Osteoblast (primary cell): ENCODE results near the gene ATP6V0A1. TPM values are rescaled to one million over a fixed set of nuclear protein-coding genes. Genes with fewer than 3 reads are reported as not detected.

Experiments used
- DNase-seq: peaks from one replicate; pipeline ENCODE4 v3.0.0; 2011; ENCODE audit warnings: low spot score, mixed read lengths; ENCODE audit not compliant: insufficient read length; ENCODE audit errors: missing footprints
- H2AFZ ChIP-seq: 2 replicates; pipeline ENCODE4 v1.6.0; 2011; ENCODE audit warnings: mild to moderate bottlenecking, low read length
- H3K27ac ChIP-seq: 2 replicates; pipeline ENCODE4 v1.5.1; 2011; ENCODE audit warnings: mild to moderate bottlenecking, low read depth, low read length, moderate library complexity
- H3K27me3 ChIP-seq: 2 replicates; pipeline ENCODE4 v1.6.0; 2012; ENCODE audit warnings: mild to moderate bottlenecking, control low read depth, inconsistent platforms, low read length, moderate library complexity; ENCODE audit not compliant: insufficient read depth
- H3K36me3 ChIP-seq: 2 replicates; pipeline ENCODE4 v1.5.1; 2011; ENCODE audit warnings: mild to moderate bottlenecking, low read length, control low read depth, moderate library complexity; ENCODE audit not compliant: insufficient read depth
- H3K4me1 ChIP-seq: 2 replicates; pipeline ENCODE4 v1.5.1; 2011; ENCODE audit warnings: mild to moderate bottlenecking, low read length, control low read depth, moderate library complexity; ENCODE audit not compliant: insufficient read depth
- H3K4me2 ChIP-seq: 2 replicates; pipeline ENCODE4 v1.6.0; 2011; ENCODE audit warnings: mild to moderate bottlenecking, low read length; ENCODE audit not compliant: insufficient read depth
- H3K4me3 ChIP-seq: fragments of 200-600 bp; sonication (generic); 3 replicates; pipeline ENCODE4 v1.5.1; 2012; ENCODE audit warnings: mild to moderate bottlenecking, low read length, inconsistent platforms; ENCODE audit not compliant: insufficient read depth
- H3K79me2 ChIP-seq: 2 replicates; pipeline ENCODE4 v1.6.0; 2012; ENCODE audit warnings: mild to moderate bottlenecking, low read length, control low read depth, inconsistent platforms; ENCODE audit not compliant: insufficient read depth
- H3K9me3 ChIP-seq: 2 replicates; pipeline ENCODE4 v1.5.1; 2011; ENCODE audit warnings: low read depth, low read length, control low read depth
- H4K20me1 ChIP-seq: 2 replicates; pipeline ENCODE4 v1.6.0; 2012; ENCODE audit warnings: mild to moderate bottlenecking, low read length, control low read depth; ENCODE audit not compliant: insufficient read depth
- CTCF ChIP-seq: IDR thresholded peaks from 2 replicates; pipeline ENCODE4 v1.5.1; 2011; ENCODE audit warnings: mild to moderate bottlenecking, low read depth, low read length, moderate library complexity; ENCODE audit errors: extremely low read depth
- total RNA-seq: library from RNA; depleted of rRNA; stranded (reverse); fragments of >200 nt; gene quantifications from 2 replicates; pipeline ENCODE4 v1.2.3, GENCODE V29; 2012

The ATP6V0A1 gene
- total RNA-seq, 1 donor: 52.5 TPM

- H3K27ac ChIP-seq: no peak overlapping the region
- H3K27me3 ChIP-seq: no peaks in the 10 kb centered on the region
- no peaks in the 10 kb centered on the region for H3K9me3 ChIP-seq
- H3K4me1 ChIP-seq: peaks cover 13% of the 10 kb centered on the region
- H4K20me1 ChIP-seq: no peaks in the 10 kb centered on the region
- H3K4me2 ChIP-seq: no peak overlapping the region
- DNase-seq: peak; percentile 19
- peaks cover 42% of the 10 kb centered on the region for H3K36me3 ChIP-seq
- H3K4me3 ChIP-seq: no peak overlapping the region
- no peaks in the 10 kb centered on the region for H3K79me2 ChIP-seq
- TF ChIP-seq CTCF: no peak
- peak overlapping the region; percentile 25 for H2AFZ ChIP-seq
Measured at GRCh38 chr17:42512733-42513251, 54.1 kb downstream of the ATP6V0A1 start.

GRCh38 chr17:42513686-42514085, 55.0 kb downstream of the ATP6V0A1 start:
- TF ChIP-seq CTCF: no peak
- H3K4me2 ChIP-seq: no peak overlapping the region
- no peak overlapping the region for H3K27ac ChIP-seq
- no peaks in the 10 kb centered on the region for H3K79me2 ChIP-seq
- H2AFZ ChIP-seq: no peak overlapping the region
- no peaks in the 10 kb centered on the region for H3K27me3 ChIP-seq
- H3K36me3 ChIP-seq: peaks cover 33% of the 10 kb centered on the region
- peaks cover 22% of the 10 kb centered on the region for H3K4me1 ChIP-seq
- no peaks in the 10 kb centered on the region for H4K20me1 ChIP-seq
- DNase-seq: no peak
- H3K9me3 ChIP-seq: no peaks in the 10 kb centered on the region
- no peak overlapping the region for H3K4me3 ChIP-seq

GRCh38 chr17:42514279-42514678, 55.6 kb downstream of the ATP6V0A1 start:
- peaks cover 27% of the 10 kb centered on the region for H3K36me3 ChIP-seq
- H3K27ac ChIP-seq: no peak overlapping the region
- no peak for TF ChIP-seq CTCF
- H3K4me2 ChIP-seq: no peak overlapping the region
- no peaks in the 10 kb centered on the region for H3K27me3 ChIP-seq
- H4K20me1 ChIP-seq: no peaks in the 10 kb centered on the region
- no peak overlapping the region for H2AFZ ChIP-seq
- no peaks in the 10 kb centered on the region for H3K9me3 ChIP-seq
- H3K79me2 ChIP-seq: no peaks in the 10 kb centered on the region
- no peak for DNase-seq
- peaks cover 28% of the 10 kb centered on the region for H3K4me1 ChIP-seq
- H3K4me3 ChIP-seq: no peak overlapping the region

GRCh38 chr17:42514867-42515266, 56.2 kb downstream of the ATP6V0A1 start:
- no peaks in the 10 kb centered on the region for H3K9me3 ChIP-seq
- H3K4me1 ChIP-seq: peaks cover 34% of the 10 kb centered on the region
- no peak overlapping the region for H3K4me2 ChIP-seq
- H3K79me2 ChIP-seq: no peaks in the 10 kb centered on the region
- no peak overlapping the region for H3K27ac ChIP-seq
- peaks cover 22% of the 10 kb centered on the region for H3K36me3 ChIP-seq
- H4K20me1 ChIP-seq: no peaks in the 10 kb centered on the region
- no peaks in the 10 kb centered on the region for H3K27me3 ChIP-seq
- TF ChIP-seq CTCF: no peak
- DNase-seq: peak; percentile 42
- no peak overlapping the region for H3K4me3 ChIP-seq
- H2AFZ ChIP-seq: no peak overlapping the region
